Glutamatergic neuron (in vitro differentiated cells): ENCODE measurements around the gene LATS2. TPM values are rescaled to one million over a fixed set of nuclear protein-coding genes. Genes with fewer than 3 reads are reported as not detected.
"Not testable (repeated sequence)": the region's sequence is repeated elsewhere in the genome, so short reads cannot be mapped to it uniquely, and the experiment has no call there.

Experiments
- DNase-seq: peaks from one replicate; pipeline ENCODE4 v3.0.0; 2022
- H3K27ac Mint-ChIP-seq: one replicate; pipeline ENCODE4 v1.8.0; 2020; ENCODE audit warnings: mild to moderate bottlenecking, mixed read lengths, inconsistent platforms; ENCODE audit not compliant: unreplicated experiment
- H3K27me3 Mint-ChIP-seq: one replicate; pipeline ENCODE4 v1.8.0; 2020; ENCODE audit warnings: mild to moderate bottlenecking, moderate library complexity, mixed read lengths, inconsistent platforms; ENCODE audit not compliant: unreplicated experiment
- H3K36me3 Mint-ChIP-seq: one replicate; pipeline ENCODE4 v1.8.0; 2020; ENCODE audit warnings: mild to moderate bottlenecking, mixed read lengths, inconsistent platforms; ENCODE audit not compliant: unreplicated experiment
- H3K4me1 Mint-ChIP-seq: one replicate; pipeline ENCODE4 v1.8.0; 2020; ENCODE audit warnings: mild to moderate bottlenecking, low read depth, mixed read lengths, inconsistent platforms; ENCODE audit not compliant: unreplicated experiment
- H3K4me3 Mint-ChIP-seq: one replicate; pipeline ENCODE4 v1.8.0; 2020; ENCODE audit warnings: mild to moderate bottlenecking, mixed read lengths, inconsistent platforms; ENCODE audit not compliant: unreplicated experiment
- H3K9me3 Mint-ChIP-seq: one replicate; pipeline ENCODE4 v1.8.0; 2020; ENCODE audit warnings: mild to moderate bottlenecking, moderate library complexity, mixed read lengths, inconsistent platforms; ENCODE audit not compliant: unreplicated experiment
- total RNA-seq: library from RNA; stranded (reverse); fragmentation: NEBNext Ultra II Directional; extraction: Animal tissue kit (Norgen Biotek cat#: 25700); gene quantifications from one replicate; pipeline ENCODE4 v1.2.1, GENCODE V29; 2021; ENCODE audit not compliant: unreplicated experiment
- TF ChIP-seq, protein P1 (sequence below): fragments of 200-600 bp; sonication (generic); IDR thresholded peaks from one replicate; pipeline ENCODE4 v1.5.0; 2021; ENCODE audit not compliant: partially characterized antibody, unreplicated experiment

The LATS2 gene
- total RNA-seq, 1 donor from 2014 or later, result 2.2 TPM

- Mint-ChIP-seq H3K27ac (no peak overlapping the region), H3K4me1 (no peaks in the 10 kb centered on the region), H3K36me3 (no peaks in the 10 kb centered on the region), H3K4me3 (no peak overlapping the region), H3K27me3 (peaks cover 11% of the 10 kb centered on the region), H3K9me3 (peaks cover 2% of the 10 kb centered on the region)
- TF ChIP-seq, protein P1, sequence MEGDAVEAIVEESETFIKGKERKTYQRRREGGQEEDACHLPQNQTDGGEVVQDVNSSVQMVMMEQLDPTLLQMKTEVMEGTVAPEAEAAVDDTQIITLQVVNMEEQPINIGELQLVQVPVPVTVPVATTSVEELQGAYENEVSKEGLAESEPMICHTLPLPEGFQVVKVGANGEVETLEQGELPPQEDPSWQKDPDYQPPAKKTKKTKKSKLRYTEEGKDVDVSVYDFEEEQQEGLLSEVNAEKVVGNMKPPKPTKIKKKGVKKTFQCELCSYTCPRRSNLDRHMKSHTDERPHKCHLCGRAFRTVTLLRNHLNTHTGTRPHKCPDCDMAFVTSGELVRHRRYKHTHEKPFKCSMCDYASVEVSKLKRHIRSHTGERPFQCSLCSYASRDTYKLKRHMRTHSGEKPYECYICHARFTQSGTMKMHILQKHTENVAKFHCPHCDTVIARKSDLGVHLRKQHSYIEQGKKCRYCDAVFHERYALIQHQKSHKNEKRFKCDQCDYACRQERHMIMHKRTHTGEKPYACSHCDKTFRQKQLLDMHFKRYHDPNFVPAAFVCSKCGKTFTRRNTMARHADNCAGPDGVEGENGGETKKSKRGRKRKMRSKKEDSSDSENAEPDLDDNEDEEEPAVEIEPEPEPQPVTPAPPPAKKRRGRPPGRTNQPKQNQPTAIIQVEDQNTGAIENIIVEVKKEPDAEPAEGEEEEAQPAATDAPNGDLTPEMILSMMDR, result no peak
- DNase-seq, result no peak
Observed at GRCh38 chr13:20942938-20943559, 118.3 kb downstream of the LATS2 start.

GRCh38 chr13:20940511-20940910, 120.9 kb downstream of the LATS2 start:
- H3K9me3 Mint-ChIP-seq, H3K27me3 Mint-ChIP-seq, H3K4me3 Mint-ChIP-seq, H3K4me1 Mint-ChIP-seq, H3K27ac Mint-ChIP-seq, DNase-seq, H3K36me3 Mint-ChIP-seq: not testable (repeated sequence)

- no peak for DNase-seq
- H3K27ac Mint-ChIP-seq, result peak overlapping the region; percentile 35
Observed at GRCh38 chr13:20940083-20940482, 121.3 kb downstream of the LATS2 start.

DNA sequence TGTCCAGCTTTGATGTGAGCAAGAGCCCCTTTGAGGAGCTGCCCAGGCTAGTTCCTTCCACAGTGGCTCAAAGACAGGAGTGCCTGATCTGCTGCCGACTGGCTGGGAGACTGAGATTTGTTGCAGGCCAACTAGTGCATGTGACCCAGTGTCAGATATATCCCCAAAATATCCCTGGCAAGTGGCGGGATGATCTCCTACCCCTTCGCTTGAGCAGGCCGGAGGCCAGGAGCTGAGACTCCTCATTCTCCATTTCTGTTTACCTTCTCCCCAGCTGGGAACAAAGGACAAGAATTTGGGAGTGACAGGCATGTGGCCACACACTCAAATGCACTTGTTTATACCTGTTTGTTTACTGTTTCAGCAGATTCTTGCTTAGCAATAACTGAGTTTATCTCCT, 121.7 kb downstream of the LATS2 start:
- DNase-seq, result no peak
- Mint-ChIP-seq H3K9me3 (peaks cover 2% of the 10 kb centered on the region), H3K27ac (no peak overlapping the region), H3K36me3 (no peaks in the 10 kb centered on the region), H3K4me1 (no peaks in the 10 kb centered on the region), H3K27me3 (peaks cover 1% of the 10 kb centered on the region), H3K4me3 (no peak overlapping the region)
- TF ChIP-seq, protein P1, result no peak

More at GRCh38 chr13:20940083-20940482, 121.3 kb downstream of the LATS2 start:
- Mint-ChIP-seq H3K4me3 (no peak overlapping the region), H3K27me3 (peaks cover 4% of the 10 kb centered on the region), H3K36me3 (no peaks in the 10 kb centered on the region), H3K9me3 (peaks cover 2% of the 10 kb centered on the region), H3K4me1 (no peaks in the 10 kb centered on the region)
- TF ChIP-seq, protein P1, result no peak

GRCh38 chr13:20938302-20938701, 123.1 kb downstream of the LATS2 start:
- Mint-ChIP-seq H3K4me3 (no peak overlapping the region), H3K27me3 (peaks cover 1% of the 10 kb centered on the region), H3K9me3 (peaks cover 2% of the 10 kb centered on the region), H3K27ac (no peak overlapping the region), H3K36me3 (no peaks in the 10 kb centered on the region), H3K4me1 (no peaks in the 10 kb centered on the region)
- no peak for DNase-seq
- TF ChIP-seq, protein P1, result no peak
